ENCODE data around the gene SLC16A10. TPM values are rescaled to one million over a fixed set of nuclear protein-coding genes. Genes with fewer than 3 reads are reported as not detected.

SLC16A10 gene
- polyA plus RNA-seq, 1 experiment = not detected

DNA sequence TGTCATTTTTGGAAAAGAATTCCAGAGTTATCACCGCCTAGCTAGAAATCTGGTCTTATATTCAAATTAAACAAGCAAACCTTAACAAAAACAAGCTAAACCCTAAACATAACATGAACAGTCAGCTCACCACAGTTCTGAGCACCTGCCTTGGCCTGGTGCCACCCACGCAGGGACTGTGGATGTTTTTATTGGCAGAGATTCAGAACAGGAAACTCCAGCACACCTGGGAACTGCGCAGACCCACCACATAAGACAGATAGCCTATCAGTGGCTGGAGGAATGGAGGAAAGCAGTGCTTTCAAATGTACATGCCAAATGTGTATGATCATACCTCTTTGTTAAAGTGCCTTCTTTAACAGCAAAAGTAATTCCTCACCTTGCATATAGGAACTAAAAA lies 8.9 kb downstream of the SLC16A10 start:
- Histone ChIP-seq H3K27me3 (ENCODE audit: control insufficient read depth, insufficient read depth, low read length) (peaks cover 19% of the 10 kb centered on the region), H3K27ac (ENCODE audit: low read depth, low read length) (no peak overlapping the region), H3K4me3 (ENCODE audit: low read depth, low read length) (no peak overlapping the region), H3K9me3 (ENCODE audit: control insufficient read depth, insufficient read depth, low read length) (no peaks in the 10 kb centered on the region)
- DNase-seq (ENCODE audit: low read depth, low spot score) = no peak
- ChIA-PET POLR2A (no interaction called here), CTCF (no interaction called here)
- no peak for TF ChIP-seq CTCF (IDR thresholded peaks at IDR 0.05; ENCODE audit: low read depth, low read length)

DNA sequence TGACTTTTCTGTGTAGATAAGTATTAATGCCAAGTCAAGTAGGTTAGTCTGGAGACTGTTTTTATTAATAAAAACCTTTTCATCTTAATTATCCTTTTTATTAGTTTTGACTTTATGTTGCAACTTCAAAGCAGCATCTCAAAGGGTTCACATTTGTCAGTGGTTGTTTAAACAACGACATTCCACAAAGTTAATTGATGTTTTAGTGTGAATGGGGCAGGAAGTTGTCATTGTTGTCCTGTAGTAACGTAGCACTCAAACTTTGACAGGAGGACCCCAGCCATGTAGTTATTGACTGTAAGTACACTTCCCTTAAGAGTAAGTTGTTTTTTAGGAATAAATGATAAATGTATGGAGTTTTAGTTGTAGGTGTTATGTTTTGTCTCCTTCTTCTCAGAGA lies 11.3 kb downstream of the SLC16A10 start:
- no peak for DNase-seq (ENCODE audit: low read depth, low spot score)

DNA sequence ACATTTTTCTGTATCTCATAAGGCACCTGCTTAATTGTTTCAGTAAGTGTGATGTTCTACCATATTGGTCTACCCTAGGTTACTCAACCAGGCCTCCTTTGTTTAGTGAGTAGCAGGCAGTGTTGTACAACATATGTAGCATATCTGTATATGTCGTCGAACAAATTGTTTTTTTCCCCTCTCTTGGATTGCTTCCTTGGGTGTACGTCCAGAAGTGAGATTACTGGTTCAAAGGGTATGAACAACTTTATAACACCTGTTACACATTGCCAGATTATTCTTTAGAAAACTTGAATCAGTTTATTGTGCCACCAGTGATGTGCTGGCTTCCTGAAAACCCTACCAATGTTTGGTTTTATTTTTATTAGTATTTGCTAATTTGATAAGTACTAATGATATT lies 14.7 kb downstream of the SLC16A10 start:
- Histone ChIP-seq H3K9me3 (ENCODE audit: control insufficient read depth, insufficient read depth, low read length) (no peaks in the 10 kb centered on the region), H3K27me3 (ENCODE audit: control insufficient read depth, insufficient read depth, low read length) (peaks cover 8% of the 10 kb centered on the region), H3K4me3 (ENCODE audit: low read depth, low read length) (no peak overlapping the region), H3K27ac (ENCODE audit: low read depth, low read length) (no peak overlapping the region)
- no peak for DNase-seq (ENCODE audit: low read depth, low spot score)
- POLR2A ChIA-PET = no interaction called here
- no peak for TF ChIP-seq CTCF (IDR thresholded peaks at IDR 0.05; ENCODE audit: low read depth, low read length)
- CTCF ChIA-PET = no interaction called here

More for the DNA sequence above, 11.3 kb downstream of the SLC16A10 start:
- Histone ChIP-seq H3K9me3 (ENCODE audit: control insufficient read depth, insufficient read depth, low read length) (no peaks in the 10 kb centered on the region), H3K27ac (ENCODE audit: low read depth, low read length) (no peak overlapping the region), H3K4me3 (ENCODE audit: low read depth, low read length) (no peak overlapping the region), H3K27me3 (ENCODE audit: control insufficient read depth, insufficient read depth, low read length) (peaks cover 13% of the 10 kb centered on the region)
- POLR2A ChIA-PET = no interaction called here
- CTCF ChIA-PET = no interaction called here
- TF ChIP-seq CTCF (IDR thresholded peaks at IDR 0.05; ENCODE audit: low read depth, low read length) = no peak

DNA sequence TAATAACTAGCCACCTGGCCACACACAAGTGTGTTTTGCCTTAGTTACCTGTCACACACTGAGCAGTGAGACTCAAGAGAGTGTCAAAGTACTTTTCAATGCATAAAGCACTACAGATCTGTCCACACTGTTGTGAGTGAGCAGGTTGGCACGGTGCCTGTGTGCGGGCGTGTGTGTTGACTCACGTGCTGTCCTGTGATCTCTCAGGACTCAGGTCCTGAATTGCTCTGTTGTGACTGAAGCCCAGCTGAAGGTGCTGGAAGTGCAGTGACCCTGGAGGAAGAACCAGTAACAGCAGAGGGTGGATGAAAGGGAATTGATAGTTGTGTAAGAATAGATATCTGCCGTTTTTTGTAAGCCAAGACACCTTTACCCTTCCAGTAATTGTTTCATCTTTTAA lies 18.3 kb downstream of the SLC16A10 start:
- Histone ChIP-seq H3K27ac (ENCODE audit: low read depth, low read length) (no peak overlapping the region), H3K27me3 (ENCODE audit: control insufficient read depth, insufficient read depth, low read length) (peaks cover 5% of the 10 kb centered on the region), H3K4me3 (ENCODE audit: low read depth, low read length) (no peak overlapping the region), H3K9me3 (ENCODE audit: control insufficient read depth, insufficient read depth, low read length) (no peaks in the 10 kb centered on the region)
- CTCF ChIA-PET = interaction anchor here (1.0 kb wide), 1 partner anchor 153 kb away, joined by 3 read pairs; no protein-coding TSS in a partner anchor
- DNase-seq (ENCODE audit: low read depth, low spot score) = no peak
- POLR2A ChIA-PET = no interaction called here
- TF ChIP-seq CTCF (IDR thresholded peaks at IDR 0.05; ENCODE audit: low read depth, low read length) = no peak

- Histone ChIP-seq H3K27me3 (ENCODE audit: control insufficient read depth, insufficient read depth, low read length) (peaks cover 5% of the 10 kb centered on the region), H3K4me3 (ENCODE audit: low read depth, low read length) (no peak overlapping the region), H3K9me3 (ENCODE audit: control insufficient read depth, insufficient read depth, low read length) (no peaks in the 10 kb centered on the region), H3K27ac (ENCODE audit: low read depth, low read length) (no peak overlapping the region)
- no peak for DNase-seq (ENCODE audit: low read depth, low spot score)
- POLR2A ChIA-PET = no interaction called here
- CTCF ChIA-PET = no interaction called here
- no peak for TF ChIP-seq CTCF (IDR thresholded peaks at IDR 0.05; ENCODE audit: low read depth, low read length)
Observed at GRCh38 chr6:111107589-111107988, 20.3 kb downstream of the SLC16A10 start.

Measured in AG04450 (cell line).